Endodermal cell (in vitro differentiated cells): ENCODE measurements around the gene JARID2. TPM values are rescaled to one million over a fixed set of nuclear protein-coding genes. Genes with fewer than 3 reads are reported as not detected.

Source experiments
- DNase-seq: peaks from one replicate; pipeline ENCODE4 v3.0.0-alpha.2; 2017
- H3K27ac ChIP-seq: 2 replicates; pipeline ENCODE4 v1.5.1; 2013; ENCODE audit warnings: mild to moderate bottlenecking, low read depth, low read length, moderate library complexity
- H3K27me3 ChIP-seq: 2 replicates; pipeline ENCODE4 v1.6.1; 2013; ENCODE audit warnings: mild to moderate bottlenecking, low read length, moderate library complexity; ENCODE audit not compliant: insufficient read depth, control insufficient read depth, poor library complexity, severe bottlenecking
- H3K36me3 ChIP-seq: 2 replicates; pipeline ENCODE4 v1.7.0; 2013; ENCODE audit warnings: mild to moderate bottlenecking, low read length, moderate library complexity; ENCODE audit not compliant: control insufficient read depth, insufficient read depth
- H3K4me1 ChIP-seq: one replicate; pipeline ENCODE4 v1.7.0; 2013; ENCODE audit warnings: low read length; ENCODE audit not compliant: control insufficient read depth, insufficient read depth
- H3K4me3 ChIP-seq: 2 replicates; pipeline ENCODE4 v1.5.1; 2013; ENCODE audit warnings: mild to moderate bottlenecking, low read length, moderate library complexity
- H3K9ac ChIP-seq: 2 replicates; pipeline ENCODE4 v1.6.1; 2013; ENCODE audit warnings: mild to moderate bottlenecking, low read length, moderate library complexity; ENCODE audit not compliant: poor library complexity, severe bottlenecking; ENCODE audit errors: extremely low read depth
- H3K9me3 ChIP-seq: 2 replicates; pipeline ENCODE4 v1.6.1; 2013; ENCODE audit warnings: mild to moderate bottlenecking, low read length, moderate library complexity; ENCODE audit not compliant: control insufficient read depth
- H3K27ac Mint-ChIP-seq: 2 replicates; pipeline ENCODE4 v1.8.0; 2020; ENCODE audit warnings: mixed read lengths
- H3K27me3 Mint-ChIP-seq: 2 replicates; pipeline ENCODE4 v1.8.0; 2021; ENCODE audit warnings: mild to moderate bottlenecking, mixed read lengths; ENCODE audit not compliant: insufficient read depth
- H3K36me3 Mint-ChIP-seq: 2 replicates; pipeline ENCODE4 v1.8.0; 2020; ENCODE audit warnings: low read depth, mixed read lengths
- H3K4me1 Mint-ChIP-seq: 2 replicates; pipeline ENCODE4 v1.8.0; 2020; ENCODE audit warnings: mixed read lengths
- H3K4me3 Mint-ChIP-seq: 2 replicates; pipeline ENCODE4 v1.8.0; 2020; ENCODE audit warnings: mild to moderate bottlenecking, moderate library complexity, mixed read lengths
- H3K9me3 Mint-ChIP-seq: 2 replicates; pipeline ENCODE4 v1.8.0; 2020; ENCODE audit warnings: mild to moderate bottlenecking, mixed read lengths
- CTCF ChIP-seq: fragments of 200-600 bp; sonication (generic); conservative IDR thresholded peaks from 2 replicates; pipeline ENCODE4 v1.5.0; 2021; ENCODE audit warnings: antibody characterized with exemption, mild to moderate bottlenecking
- WGBS, 2 experiments: methylation state at CpG; one replicate each; pipeline versions ENCODE4 v1.1.5 to v1.1.7; 2013; ENCODE audit warnings: missing lambda C conversion rate in 2 of 2, mixed read lengths in 1 of 2; ENCODE audit not compliant: insufficient coverage in 1 of 2, insufficient read length in 1 of 2; 5-methylcytosine and 5-hydroxymethylcytosine counted together
- total RNA-seq, 2 donors: library from RNA; stranded (reverse); fragmentation: NEBNext Ultra II Directional in 1 of 2; extraction: Animal tissue kit (Norgen Biotek cat#: 25700) in 1 of 2; gene quantifications; 2 replicates in 1 of 2; 3 replicates in 1 of 2; pipeline ENCODE4 v1.2.1, GENCODE V29; 2021

JARID2 gene
- total RNA-seq, 2 donors from 2014 or later: 42.5 to 77.0 TPM

DNA sequence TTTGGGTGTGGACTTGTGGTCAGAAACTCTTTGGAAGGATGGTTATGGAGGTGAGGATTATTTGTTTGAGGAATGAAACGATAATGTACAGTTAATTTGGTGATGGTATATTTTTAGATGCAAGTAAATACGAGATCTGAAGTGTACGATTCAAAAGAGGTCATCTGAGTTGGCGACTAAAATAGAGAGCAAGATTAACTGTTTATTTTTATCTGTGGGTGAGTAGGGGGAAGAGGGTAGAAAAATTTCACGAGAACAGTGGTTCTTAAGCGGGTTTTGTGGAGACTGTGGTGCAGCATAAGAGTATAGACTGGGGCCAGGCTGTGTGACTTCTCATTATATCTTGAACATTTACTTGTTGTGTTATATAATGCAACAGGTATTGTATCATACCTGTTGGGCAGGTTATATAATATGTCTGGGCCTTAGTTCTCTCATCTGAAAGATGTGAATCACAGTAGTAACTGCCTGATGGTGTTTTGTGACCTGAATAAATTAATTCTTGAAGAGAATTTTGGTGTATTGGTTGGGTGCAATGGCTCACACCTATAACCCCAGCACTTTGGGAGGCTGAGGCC is 171.2 kb downstream of the JARID2 start:
- H3K4me3 Mint-ChIP-seq: no peak overlapping the region
- Histone ChIP-seq H3K4me3 (peak overlapping the region; percentile 0), H3K9me3 (peaks cover 35% of the 10 kb centered on the region), H3K27ac (no peak overlapping the region), H3K4me1 (peaks cover 10% of the 10 kb centered on the region), H3K36me3 (peaks cover 35% of the 10 kb centered on the region), H3K27me3 (no peaks in the 10 kb centered on the region), H3K9ac (no peak overlapping the region)
- peaks cover 49% of the 10 kb centered on the region for H3K36me3 Mint-ChIP-seq
- TF ChIP-seq CTCF: no peak
- DNase-seq: no peak
- H3K27me3 Mint-ChIP-seq: no peaks in the 10 kb centered on the region
- H3K9me3 Mint-ChIP-seq: peaks cover 49% of the 10 kb centered on the region
- peaks cover 39% of the 10 kb centered on the region for H3K4me1 Mint-ChIP-seq
- WGBS, 2 experiments: 95 to 100% methylated on average over 4 to 6 of the region's 6 CpGs
- no peak overlapping the region for H3K27ac Mint-ChIP-seq

DNA sequence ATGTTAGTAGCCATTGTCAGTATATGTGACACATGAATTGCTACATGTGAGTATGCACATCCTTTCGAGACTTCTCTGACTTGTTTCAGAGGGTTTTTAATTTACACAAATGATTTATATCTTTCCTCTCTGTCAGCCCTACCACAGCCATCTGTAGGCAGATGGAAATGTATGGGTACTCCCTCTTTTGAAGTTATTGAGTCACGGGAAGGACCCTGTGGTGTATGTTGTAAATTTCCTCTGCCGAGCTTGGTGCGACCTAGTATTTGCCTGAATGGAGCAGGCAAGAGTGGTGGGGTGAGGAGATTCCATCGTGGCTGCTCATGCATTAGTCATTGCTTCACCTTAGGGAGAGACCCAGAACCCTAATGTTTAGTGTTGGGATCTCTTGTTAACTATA is 171.9 kb downstream of the JARID2 start:
- Mint-ChIP-seq H3K4me1 (peaks cover 39% of the 10 kb centered on the region), H3K36me3 (peaks cover 48% of the 10 kb centered on the region)
- WGBS, 2 experiments: 80 to 93% methylated on average over 1 to 4 of the region's 5 CpGs

GRCh38 chr6:15419493-15419892 is 173.6 kb downstream of the JARID2 start:
- peaks cover 35% of the 10 kb centered on the region for H3K9me3 ChIP-seq
- H3K4me3 Mint-ChIP-seq: no peak overlapping the region
- no peaks in the 10 kb centered on the region for H3K27me3 ChIP-seq
- no peak for DNase-seq
- H3K4me3 ChIP-seq: peak overlapping the region; percentile 51
- H3K27me3 Mint-ChIP-seq: no peaks in the 10 kb centered on the region
- H3K27ac Mint-ChIP-seq: no peak overlapping the region
- H3K36me3 Mint-ChIP-seq: peaks cover 50% of the 10 kb centered on the region
- peaks cover 27% of the 10 kb centered on the region for H3K4me1 Mint-ChIP-seq
- H3K4me1 ChIP-seq: peaks cover 6% of the 10 kb centered on the region
- peaks cover 31% of the 10 kb centered on the region for H3K36me3 ChIP-seq
- no peak overlapping the region for H3K9ac ChIP-seq
- no peak overlapping the region for H3K27ac ChIP-seq
- TF ChIP-seq CTCF: no peak
- 95% methylated on average over 2 of the region's 2 CpGs; no CpG with 5 or more reads in 1 of the 2 experiments for WGBS, 2 experiments
- peaks cover 46% of the 10 kb centered on the region for H3K9me3 Mint-ChIP-seq

More for the DNA sequence above, 171.9 kb downstream of the JARID2 start:
- no peak for DNase-seq
- Histone ChIP-seq H3K27me3 (no peaks in the 10 kb centered on the region), H3K36me3 (peaks cover 31% of the 10 kb centered on the region), H3K4me1 (peaks cover 10% of the 10 kb centered on the region), H3K9ac (no peak overlapping the region), H3K9me3 (peaks cover 35% of the 10 kb centered on the region), H3K4me3 (no peak overlapping the region), H3K27ac (no peak overlapping the region)
- Mint-ChIP-seq H3K4me3 (no peak overlapping the region), H3K27me3 (no peaks in the 10 kb centered on the region), H3K27ac (no peak overlapping the region), H3K9me3 (peaks cover 49% of the 10 kb centered on the region)
- TF ChIP-seq CTCF: no peak
